ENCODE results near the gene ICAM3.

ICAM3 gene

DNA sequence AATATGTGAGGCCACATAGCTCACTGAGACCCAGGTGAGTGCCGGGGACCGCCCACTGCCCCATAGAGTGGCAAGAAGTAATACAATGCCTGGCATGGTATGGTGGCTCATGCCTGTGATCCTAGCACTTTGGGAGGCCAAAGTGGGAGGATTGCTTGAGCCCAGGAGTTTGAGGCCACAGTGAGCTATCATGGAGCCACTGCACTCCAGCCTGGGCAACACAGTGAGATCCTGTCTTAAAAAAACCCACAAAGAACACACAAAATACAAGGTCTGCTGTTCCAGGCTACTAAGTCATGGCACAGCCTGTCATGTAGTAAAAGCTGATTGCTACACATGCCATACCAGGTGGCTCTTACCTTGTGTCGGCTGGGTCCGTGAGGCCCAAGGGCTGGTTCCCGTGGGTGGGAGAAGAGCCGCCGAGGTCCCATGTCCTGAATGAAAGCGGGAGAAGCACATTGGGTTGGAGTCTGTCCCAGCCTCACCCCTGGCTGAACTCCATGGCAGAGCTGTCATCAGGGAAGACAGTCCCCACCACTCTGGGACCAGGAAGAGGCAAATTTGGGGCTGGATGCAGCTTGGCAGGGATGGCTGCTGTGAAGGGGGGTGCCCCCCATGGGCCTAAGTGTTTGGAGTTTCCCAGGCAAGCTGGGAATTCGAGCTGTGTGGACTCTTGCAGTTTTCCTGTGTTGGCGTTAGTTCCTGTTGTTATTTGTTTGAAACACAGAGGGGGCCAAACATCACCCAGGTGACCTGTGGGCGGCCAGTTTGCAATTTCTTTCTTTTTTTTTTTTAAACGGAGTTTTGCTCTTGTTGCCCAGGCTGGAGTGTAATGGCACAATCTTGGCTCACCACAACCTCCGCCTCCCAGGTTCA is 20.4 kb downstream of the ICAM3 start:
- no peaks in the 10 kb centered on the region for H3K9me3 Mint-ChIP-seq
- DNase-seq (no peak), ATAC-seq (replicated peaks) (no peak)
- peaks cover 22 to 30% of the 10 kb centered on the region in 2 donors for H3K4me1 Mint-ChIP-seq
- peaks cover 25 to 47% of the 10 kb centered on the region in 2 donors for H3K36me3 Mint-ChIP-seq
- H3K4me3 Mint-ChIP-seq, result no peak overlapping the region
- H3K27me3 Mint-ChIP-seq, result no peaks in the 10 kb centered on the region
- peak overlapping the region; percentile 51 for H3K27ac Mint-ChIP-seq

DNA sequence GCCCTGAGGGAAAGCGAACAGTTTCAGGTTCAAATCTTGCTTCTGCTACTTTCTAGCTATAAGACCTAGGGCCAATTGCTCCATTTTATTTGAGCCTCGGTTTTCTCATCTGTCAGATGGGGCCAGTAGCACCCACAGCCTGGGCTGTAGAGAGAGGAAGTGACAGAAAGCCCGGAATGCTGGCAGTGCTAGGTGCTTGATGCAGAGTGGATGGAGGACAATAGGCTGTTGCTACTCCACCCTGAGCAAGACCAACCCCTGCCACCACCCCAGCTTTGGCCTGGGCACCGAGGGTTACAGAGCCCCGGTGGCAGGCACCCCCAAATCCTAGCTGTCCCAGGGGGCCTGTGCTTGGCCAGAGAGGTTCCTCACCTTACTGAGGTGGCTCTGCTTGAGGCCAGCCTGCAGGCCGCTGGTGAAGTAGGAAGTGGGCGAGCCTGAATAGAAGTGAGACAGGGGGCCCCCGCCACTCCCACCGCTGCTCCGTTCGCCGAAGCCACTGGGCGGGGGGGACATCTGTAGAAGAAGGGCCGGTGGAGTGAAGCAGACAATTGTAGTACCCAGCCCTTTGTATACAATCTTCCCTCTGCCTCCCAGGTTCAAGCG is 21.5 kb downstream of the ICAM3 start:
- no peaks in the 10 kb centered on the region for H3K27me3 Mint-ChIP-seq
- no peaks in the 10 kb centered on the region for H3K9me3 Mint-ChIP-seq
- DNase-seq (no peak), ATAC-seq (replicated peaks) (no peak)
- H3K36me3 Mint-ChIP-seq, result peaks cover 27 to 44% of the 10 kb centered on the region in 2 donors
- H3K4me3 Mint-ChIP-seq, result no peak overlapping the region
- peaks cover 22 to 30% of the 10 kb centered on the region in 2 donors for H3K4me1 Mint-ChIP-seq
- H3K27ac Mint-ChIP-seq, result no peak overlapping the region

DNA sequence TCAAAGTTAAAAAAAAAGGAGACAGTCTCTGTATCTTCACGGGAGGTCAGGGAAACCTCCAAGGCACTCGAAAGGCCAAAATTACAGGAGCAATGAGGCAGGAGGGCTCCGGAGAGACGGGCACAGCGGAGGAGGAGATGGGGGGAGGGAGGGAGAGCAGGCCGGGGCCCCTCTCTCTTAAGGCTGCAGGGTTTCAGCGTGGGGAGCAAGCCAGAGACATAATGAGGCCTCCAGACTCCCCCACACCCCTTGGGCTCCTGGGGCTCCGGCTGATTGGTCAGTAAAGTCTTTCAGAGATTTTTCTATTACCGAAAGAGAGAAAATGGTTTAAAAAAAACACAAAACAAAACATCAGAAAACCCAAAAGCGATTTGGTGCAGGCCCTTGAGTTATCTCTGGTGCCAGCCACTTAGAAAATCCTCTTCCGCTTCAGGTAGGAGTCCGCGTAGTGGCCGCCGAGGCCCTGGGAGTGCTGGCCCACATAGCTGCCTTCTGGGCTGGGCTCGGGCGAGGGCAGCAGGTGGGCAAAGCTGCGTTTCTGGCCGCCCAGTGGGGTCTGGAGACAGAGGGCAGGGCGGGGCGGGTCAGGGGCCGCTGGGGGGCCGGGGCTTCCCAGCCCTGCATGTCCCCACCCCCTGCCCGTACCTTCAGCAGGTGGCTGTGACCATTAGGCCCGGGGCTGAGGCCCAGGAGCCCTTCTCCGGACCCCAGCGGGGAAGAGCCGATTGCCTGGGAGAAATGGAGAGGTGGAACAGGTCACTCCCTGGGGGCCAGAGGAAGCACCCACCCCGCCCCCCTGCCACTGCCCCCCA is 22.2 kb downstream of the ICAM3 start:
- Mint-ChIP-seq H3K9me3 (no peaks in the 10 kb centered on the region), H3K27me3 (no peaks in the 10 kb centered on the region), H3K4me1 (peaks cover 22 to 30% of the 10 kb centered on the region in 2 donors), H3K27ac (peak overlapping the region; percentile 93), H3K36me3 (peaks cover 28 to 43% of the 10 kb centered on the region in 2 donors), H3K4me3 (no peak overlapping the region)
- DNase-seq (no peak), ATAC-seq (replicated peaks) (no peak)

DNA sequence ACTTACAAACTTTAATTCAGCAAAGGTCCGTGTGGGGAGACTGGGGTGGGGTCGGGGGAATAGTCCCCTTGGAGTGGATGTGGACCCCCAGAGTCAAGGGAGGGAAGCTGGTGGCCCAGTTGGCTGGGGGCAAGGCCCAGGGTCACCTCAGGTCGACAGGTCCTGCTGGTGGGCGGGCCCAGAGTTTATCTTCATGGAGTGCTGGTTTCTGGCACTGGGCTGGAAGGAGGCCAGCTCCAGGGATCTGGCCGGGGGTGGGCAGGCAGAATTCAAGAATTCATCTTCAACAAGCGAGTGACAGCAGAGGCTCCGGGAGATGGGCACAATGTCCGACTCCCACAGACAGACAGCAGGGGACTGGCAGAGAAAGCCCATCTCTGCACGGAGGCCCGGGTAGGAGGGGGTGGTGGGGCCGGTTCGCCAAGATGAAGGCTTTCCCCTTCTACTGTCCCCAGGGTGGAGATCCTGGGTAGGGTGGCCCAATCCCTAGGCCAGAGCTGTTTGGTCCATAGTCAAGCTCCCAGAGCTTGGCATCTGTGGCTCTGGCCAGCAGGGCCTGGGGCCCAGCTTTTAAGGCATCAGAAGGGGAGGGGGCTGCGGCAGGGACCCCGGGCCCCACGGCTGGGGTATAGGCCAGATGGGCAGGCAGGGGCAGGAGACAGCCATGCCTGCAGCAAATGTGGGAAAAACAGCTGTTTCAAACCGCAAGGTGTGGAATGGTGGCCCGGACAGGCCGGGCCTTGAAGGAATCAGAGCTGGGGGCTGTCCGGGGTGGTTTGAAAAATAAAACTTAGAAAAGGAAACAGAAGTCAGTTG is 23.0 kb downstream of the ICAM3 start:
- Mint-ChIP-seq H3K27ac (peak overlapping the region; percentile 93), H3K27me3 (no peaks in the 10 kb centered on the region), H3K36me3 (peaks cover 28 to 38% of the 10 kb centered on the region in 2 donors), H3K9me3 (no peaks in the 10 kb centered on the region), H3K4me3 (peak overlapping the region; percentile 93 to 95), H3K4me1 (peaks cover 19 to 30% of the 10 kb centered on the region in 2 donors)
- DNase-seq (no peak), ATAC-seq (replicated peaks) (peak; percentile 3 to 6)

DNA sequence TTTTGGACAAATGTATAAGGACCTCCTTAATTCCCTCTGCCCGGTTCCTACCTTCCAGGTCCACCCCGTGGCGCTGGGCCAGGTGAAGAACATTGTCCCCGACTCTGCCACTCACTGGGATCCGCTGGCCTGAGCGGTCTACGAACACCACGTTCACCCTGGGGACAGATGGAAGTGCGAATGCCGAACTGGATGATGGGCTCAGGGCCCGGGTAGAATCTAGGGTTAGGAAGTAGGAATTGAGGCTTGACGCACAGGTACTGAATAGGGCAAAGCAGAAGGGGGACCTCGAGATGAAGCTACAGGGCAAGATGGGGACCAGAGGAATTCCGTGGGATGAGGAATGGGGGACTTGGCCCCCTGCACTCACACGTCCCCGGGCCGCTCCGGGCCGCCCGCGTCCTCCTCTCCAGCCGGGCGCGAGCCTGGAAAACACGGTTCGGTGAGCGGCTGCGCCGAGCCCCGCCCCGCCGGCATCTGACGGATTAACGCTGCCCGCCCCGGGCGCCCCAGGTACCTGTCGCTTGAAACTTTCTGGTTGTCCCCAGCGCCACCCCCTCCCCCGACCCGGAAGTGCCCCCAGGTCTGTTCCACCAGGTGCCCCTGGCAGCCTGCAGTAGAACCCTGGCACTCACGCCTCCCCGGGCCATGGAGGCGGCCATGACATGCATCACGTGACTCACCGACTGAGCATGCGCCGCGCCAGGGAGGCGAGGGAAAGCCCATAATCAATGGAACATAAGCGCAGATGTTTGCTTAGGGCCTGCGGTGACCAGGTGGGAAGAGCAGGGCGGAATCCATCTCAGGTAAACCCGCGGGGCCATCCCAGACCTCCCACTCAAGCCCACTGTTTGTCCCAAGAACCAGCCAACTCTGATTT is 23.8 kb downstream of the ICAM3 start, which contains the start of gene FDX2:
FDX2 (minus strand) TSS at position 681 of the 880 bp plus-strand sequence; CDS start at position 662, 19 bp downstream.
- ATAC-seq (replicated peaks), result peak; percentile 88 to 93
- Mint-ChIP-seq H3K9me3 (no peaks in the 10 kb centered on the region), H3K27ac (peak within 1 kb of the TSS; percentile 93), H3K36me3 (peaks cover 28 to 42% of the 10 kb centered on the region in 2 donors), H3K4me3 (peak within 1 kb of the TSS; percentile 93 to 95), H3K4me1 (peaks cover 19 to 30% of the 10 kb centered on the region in 2 donors), H3K27me3 (no peaks in the 10 kb centered on the region)
- DNase-seq, result peak; percentile 84

DNA sequence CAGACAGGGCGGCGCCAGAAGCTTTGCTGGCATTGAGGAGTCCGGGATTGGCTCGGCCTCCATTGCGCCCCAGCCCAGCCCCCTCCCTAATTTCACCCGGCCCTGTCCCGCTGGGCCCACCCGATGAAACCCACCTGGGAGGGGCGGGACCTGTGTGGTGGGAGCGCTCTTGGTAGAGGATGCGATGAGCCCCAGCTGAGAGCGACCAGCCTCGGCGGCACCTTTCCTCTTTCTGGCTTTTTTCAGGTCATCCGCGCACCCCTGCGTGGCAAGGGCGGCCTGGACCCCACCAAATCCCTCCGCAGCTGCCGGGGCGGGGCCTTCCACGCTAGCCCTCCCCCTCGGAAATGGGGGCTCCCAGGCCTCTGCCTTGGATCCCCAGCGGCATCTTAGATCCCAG is 30.0 kb downstream of the ICAM3 start, which contains the start of gene ZGLP1:
ZGLP1 (minus strand) TSS at position 393 of the 400 bp plus-strand sequence.
- peaks cover 14 to 16% of the 10 kb centered on the region in 2 donors for H3K4me1 Mint-ChIP-seq

DNA sequence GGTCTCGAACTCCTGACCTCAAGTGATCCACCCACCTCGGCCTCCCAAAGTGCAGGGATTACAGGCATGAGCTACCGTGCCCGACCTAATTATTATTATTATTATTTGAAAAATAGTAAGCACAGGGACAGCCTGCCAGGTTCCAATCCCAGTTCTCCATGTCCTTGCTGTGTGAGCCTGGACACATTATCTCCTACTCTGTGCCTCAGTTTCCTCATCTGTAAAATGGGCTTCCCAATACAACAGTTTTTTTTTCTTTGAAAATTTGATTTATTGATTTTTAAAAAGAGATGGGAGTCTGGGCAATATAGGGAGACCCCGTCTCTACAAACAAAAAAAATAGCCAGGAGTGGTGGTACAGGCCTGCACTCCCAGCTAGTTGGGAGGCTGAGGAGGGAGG is 33.1 kb downstream of the ICAM3 start:
- DNase-seq (no peak), ATAC-seq (replicated peaks) (no peak)
- Mint-ChIP-seq H3K9me3 (no peaks in the 10 kb centered on the region), H3K4me1 (peaks cover 12 to 27% of the 10 kb centered on the region in 2 donors), H3K36me3 (peaks cover 28 to 31% of the 10 kb centered on the region in 2 donors), H3K4me3 (no peak overlapping the region), H3K27ac (no peak overlapping the region), H3K27me3 (peaks cover 0 to 13% of the 10 kb centered on the region in 2 donors)

More for the DNA sequence above, 30.0 kb downstream of the ICAM3 start, which contains the start of gene ZGLP1:
- no peaks in the 10 kb centered on the region for H3K27me3 Mint-ChIP-seq
- no peak within 1 kb of the TSS for H3K27ac Mint-ChIP-seq
- no peaks in the 10 kb centered on the region for H3K9me3 Mint-ChIP-seq
- no peak within 1 kb of the TSS for H3K4me3 Mint-ChIP-seq
- no peak for DNase-seq
- peaks cover 27 to 33% of the 10 kb centered on the region in 2 donors for H3K36me3 Mint-ChIP-seq
- ATAC-seq (replicated peaks), result no peak

DNA sequence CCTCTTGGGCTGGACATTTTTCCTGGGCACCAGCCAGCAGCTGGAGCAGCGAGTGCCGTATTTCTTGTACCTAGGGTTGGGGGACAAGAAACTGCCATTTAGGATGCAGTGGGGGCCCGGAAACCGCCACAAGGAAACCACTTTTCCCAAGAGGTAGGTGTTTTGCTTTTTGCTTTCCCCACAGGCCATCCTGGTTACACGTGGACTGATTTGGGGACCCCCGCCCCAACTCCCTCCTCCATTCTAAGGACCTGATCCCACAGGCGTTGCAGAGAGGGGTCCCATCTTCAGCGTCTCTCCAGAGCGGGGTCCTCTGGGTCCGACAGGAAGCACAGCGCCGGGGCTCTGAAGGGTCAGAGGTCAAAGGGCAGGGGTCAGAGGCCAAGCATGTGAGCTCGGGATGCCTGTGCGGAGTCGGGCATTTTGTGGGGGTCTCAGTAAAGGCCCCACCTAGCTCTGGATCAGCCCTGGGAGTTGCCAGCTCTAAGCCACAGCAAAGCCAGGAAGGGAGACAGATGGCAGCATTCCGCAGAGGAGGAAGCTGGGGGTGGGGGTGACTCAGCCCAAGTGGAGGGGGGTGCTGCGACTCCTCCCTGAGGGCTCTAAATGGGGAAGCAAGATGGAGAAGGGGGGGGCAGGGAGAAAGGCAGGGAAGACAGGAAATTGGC is 34.2 kb downstream of the ICAM3 start:
- peaks cover 25 to 26% of the 10 kb centered on the region in 2 donors for H3K36me3 Mint-ChIP-seq
- DNase-seq (no peak), ATAC-seq (replicated peaks) (no peak)
- peaks cover 12 to 27% of the 10 kb centered on the region in 2 donors for H3K4me1 Mint-ChIP-seq
- peaks cover 0 to 16% of the 10 kb centered on the region in 2 donors for H3K27me3 Mint-ChIP-seq
- H3K27ac Mint-ChIP-seq, result no peak overlapping the region
- no peaks in the 10 kb centered on the region for H3K9me3 Mint-ChIP-seq
- H3K4me3 Mint-ChIP-seq, result peak overlapping the region in 1 of 2 donors; percentile 12

DNA sequence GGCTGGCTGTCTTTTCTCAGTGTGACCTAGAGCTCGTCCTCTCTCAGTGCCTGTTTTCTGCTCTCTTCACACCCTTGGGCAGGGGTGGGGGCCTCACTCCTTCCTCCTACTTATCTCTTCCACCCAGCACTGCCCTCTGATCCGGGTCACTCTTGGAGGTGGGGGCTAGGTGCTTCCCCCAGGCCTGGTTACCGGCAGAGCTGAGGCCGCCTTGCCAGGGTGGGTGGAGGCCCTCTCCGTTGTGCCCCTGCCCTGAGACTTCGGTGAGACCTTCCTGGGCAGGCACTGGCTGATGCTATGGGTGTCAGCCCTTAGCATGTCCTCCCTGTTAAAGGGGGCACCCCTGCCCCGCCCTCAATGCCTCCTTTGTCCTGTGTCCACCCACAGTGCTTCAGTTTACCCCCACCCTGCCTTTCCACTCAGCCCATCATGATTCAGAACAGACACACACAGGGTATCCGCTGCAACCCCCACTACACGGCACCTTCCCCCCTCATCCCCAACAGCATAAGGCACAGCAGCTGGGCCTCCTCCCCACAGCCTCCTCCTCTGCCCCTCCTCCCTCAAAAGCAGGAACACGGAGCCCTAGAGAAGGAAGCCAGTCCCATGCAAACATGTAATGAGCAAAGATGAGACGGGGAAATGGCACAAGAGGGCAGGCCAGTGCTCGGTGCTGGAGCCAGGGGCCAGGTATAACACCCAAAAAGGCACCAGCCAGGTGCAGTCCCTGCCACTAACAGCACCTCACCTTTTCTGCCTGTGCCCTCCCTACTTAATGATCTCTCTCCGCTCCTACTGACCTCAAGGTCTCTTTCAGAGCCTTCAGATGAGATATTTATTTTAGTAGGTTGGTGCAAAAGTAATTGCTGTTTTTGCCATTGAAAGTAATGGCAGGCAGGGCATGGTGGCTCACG is 39.6 kb downstream of the ICAM3 start:
- H3K4me3 Mint-ChIP-seq, result no peak overlapping the region
- ATAC-seq (replicated peaks) (no peak), DNase-seq (no peak)
- peaks cover 17 to 27% of the 10 kb centered on the region in 2 donors for H3K4me1 Mint-ChIP-seq
- peaks cover 22 to 34% of the 10 kb centered on the region in 2 donors for H3K27me3 Mint-ChIP-seq
- peaks cover 11 to 14% of the 10 kb centered on the region in 2 donors for H3K36me3 Mint-ChIP-seq
- H3K27ac Mint-ChIP-seq, result no peak overlapping the region
- H3K9me3 Mint-ChIP-seq, result no peaks in the 10 kb centered on the region

DNA sequence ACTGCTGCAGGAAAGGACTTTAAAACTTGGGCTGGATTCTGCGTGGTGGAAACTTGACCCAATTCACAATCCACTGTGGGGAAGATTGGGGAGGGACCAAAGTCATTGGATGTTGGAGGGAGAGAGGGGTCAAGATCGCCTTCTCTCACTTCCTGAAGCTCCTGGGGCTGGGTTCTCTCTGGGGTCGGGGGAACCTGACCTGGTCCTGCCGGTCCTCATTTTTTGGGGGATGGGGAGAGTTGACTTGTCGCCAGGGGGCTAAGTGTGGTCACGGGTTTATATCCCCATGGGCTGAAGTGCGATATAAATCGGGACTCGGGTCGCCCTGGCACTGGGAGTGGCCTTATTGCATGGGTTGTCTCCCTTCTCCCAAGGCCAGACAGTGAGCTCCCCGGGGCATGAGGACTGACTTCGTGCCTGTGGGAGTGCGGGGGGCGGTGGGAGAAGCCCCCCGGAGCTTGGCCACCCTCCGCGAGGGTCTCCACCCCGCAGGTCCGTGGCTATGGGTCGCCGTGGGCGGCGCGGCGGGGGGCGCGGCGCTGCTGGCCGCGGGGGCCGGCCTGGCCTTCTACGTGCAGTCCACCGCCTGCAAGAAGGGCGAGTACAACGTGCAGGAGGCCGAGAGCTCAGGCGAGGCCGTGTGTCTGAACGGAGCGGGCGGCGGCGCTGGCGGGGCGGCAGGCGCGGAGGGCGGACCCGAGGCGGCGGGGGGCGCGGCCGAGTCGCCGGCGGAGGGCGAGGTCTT is 43.4 kb downstream of the ICAM3 start:
- Mint-ChIP-seq H3K27me3 (peaks cover 50 to 56% of the 10 kb centered on the region in 2 donors), H3K4me1 (peaks cover 29 to 44% of the 10 kb centered on the region in 2 donors), H3K27ac (peak overlapping the region; percentile 92), H3K4me3 (peak overlapping the region; percentile 79 to 85), H3K9me3 (peaks cover 0 to 4% of the 10 kb centered on the region in 2 donors), H3K36me3 (peaks cover 5 to 14% of the 10 kb centered on the region in 2 donors)
- DNase-seq (no peak), ATAC-seq (replicated peaks) (no peak)
